NOMO-1 treated with dmso at 0.1 percent for 144 hours (cell line): ENCODE results near the gene RHBDL3.
"Not testable (repeated sequence)": the region's sequence is repeated elsewhere in the genome, so short reads cannot be mapped to it uniquely, and the experiment has no call there.

Experiments used
- DNase-seq: peaks from one replicate; lab custom pipeline; 2025; ENCODE audit not compliant: unreplicated experiment; lab: John Stamatoyannopoulos, UW

The RHBDL3 gene

DNA sequence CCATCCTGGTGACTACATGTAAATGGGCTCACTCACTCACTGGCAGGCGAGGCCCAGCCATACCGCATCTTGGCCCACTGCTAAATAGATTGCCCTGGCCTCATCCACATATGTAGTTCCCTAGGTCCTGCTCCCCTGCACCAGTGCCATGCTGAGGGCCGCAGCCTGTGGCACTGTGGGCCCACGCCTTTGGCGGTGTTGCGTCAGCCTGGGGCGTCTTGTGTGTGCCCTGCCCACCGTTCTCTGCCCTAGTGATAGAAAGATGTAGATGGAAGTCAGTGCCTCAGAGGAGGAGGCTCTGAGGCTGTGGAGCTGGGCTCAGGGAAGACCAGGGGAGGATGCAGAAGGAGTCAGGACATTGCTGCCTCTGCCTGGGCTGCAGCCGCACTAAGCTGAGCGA, 57.4 kb downstream of the RHBDL3 start:
- DNase-seq: no peak

DNA sequence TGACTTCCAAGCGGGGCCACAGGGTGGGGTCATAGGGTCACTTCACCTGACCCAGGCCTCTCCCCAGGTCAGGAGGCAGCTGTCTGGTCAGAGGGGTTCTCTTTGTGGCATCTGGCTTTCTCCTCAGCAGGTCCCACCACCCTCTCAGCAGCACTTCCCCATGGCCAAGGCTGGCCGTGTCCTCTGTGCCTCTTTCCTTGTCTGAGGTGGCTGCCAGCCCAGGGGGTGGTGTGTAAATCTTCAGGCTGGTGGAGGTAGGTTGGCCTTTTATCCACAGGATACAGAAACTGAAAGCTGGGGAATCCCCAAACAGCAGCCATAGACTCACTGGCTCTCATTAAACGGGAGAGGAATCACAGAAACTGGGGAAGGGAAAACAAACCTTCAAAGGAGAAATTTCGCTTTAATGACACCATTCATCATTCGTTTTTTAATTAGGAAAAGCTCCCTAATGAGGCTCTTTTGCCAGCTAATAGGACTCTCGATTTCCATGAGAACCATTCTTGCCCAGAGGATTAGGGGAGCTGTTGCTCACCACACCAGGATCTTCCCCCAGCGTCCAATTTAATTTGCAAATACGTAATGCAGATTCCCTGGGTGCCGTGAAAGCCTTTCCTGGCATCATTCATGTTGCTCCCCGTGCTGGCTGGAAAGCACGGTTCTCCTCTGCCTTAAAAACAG, 58.3 kb downstream of the RHBDL3 start:
- no peak for DNase-seq

DNA sequence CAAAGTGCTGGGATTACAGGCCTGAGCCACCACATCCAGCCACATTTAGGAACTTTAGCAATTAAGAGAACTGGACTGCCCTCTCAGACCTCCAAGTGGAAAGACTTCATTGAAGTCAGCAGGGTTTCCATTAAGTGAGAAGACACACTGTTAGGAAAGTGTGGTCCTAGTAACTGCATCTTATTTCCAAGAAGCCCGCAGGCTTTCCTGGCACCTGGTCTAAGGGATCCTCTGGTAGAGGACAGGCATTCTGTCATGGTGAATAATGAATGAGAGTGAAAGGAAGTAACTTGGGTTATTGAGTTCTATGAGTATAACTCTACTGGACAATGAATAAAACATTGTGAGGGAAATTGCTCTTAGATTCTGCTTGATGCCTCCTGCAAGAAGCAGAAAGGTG, 62.3 kb downstream of the RHBDL3 start:
- DNase-seq: no peak

DNA sequence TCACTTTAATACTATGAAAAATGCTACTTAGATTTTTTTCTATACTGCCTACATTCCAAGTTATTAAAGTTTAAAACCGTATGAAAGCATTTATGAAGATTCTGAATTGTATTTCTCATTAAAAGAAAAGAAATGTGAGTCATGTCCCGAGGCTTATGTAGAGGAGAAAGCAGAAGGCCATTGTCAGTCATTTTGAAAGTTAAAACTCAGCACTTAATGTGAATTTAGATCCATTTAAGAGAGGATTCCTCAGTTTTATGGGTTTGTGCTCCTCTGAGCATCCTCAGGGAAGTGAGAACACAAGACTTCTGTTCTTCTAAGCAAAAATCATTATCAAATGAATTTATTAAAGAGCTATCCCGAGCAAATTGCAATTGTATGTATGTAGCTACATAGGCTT, 64.5 kb downstream of the RHBDL3 start:
- DNase-seq: no peak

DNA sequence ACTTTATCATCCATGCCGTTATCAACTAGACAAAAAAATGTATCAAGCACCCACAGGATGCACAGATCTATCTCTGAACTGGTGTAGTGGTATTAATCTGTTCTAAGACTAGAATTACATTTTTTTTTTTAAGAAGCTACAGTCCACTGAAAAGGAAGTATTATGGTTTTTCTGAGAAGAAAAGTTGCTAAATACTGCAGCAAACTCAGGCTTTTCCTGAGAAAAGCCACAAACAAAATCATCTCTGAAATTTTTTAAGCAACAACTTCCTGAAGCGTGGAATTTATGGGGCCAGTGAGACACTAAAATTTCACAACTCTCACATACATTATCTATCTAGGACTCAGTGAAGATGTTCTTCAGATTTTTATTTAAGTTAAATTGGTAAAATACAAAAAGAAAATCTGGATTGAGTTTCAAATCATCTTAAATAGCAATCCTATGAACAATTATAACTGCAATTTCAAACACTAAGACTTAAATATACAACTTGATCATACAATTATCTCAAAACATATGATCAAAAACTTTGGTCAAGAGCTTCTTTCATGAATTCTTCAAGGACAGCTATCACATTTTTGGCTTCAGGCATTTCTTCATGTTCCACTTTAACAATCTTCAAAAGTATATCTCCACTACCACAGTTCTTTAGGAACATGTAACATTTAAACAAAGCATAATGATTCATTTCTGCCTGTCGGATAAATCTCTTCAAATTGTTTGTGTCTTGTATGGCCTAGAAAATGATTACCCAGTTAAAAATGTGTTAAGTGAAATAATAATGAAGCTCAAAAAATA, 65.8 kb downstream of the RHBDL3 start:
- peak; percentile 40 for DNase-seq

DNA sequence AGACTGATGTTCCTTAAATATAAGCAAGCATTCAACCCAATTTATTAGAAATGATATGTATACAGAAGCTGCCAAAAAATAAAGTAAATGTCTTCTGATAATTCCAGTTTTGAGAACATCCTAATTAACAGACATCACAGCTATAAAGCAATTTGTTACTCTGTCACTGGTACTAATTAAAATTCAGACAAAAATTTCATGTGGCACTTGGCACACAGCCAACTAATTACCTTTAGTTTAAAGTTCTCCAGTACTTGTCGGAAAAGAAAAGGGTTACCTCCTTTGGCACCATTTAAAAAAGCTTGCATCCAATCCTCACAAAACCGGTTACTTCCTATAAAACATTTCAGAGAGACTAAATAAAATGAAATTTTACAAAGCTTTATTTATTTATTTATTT, 67.6 kb downstream of the RHBDL3 start:
- DNase-seq: no peak

DNA sequence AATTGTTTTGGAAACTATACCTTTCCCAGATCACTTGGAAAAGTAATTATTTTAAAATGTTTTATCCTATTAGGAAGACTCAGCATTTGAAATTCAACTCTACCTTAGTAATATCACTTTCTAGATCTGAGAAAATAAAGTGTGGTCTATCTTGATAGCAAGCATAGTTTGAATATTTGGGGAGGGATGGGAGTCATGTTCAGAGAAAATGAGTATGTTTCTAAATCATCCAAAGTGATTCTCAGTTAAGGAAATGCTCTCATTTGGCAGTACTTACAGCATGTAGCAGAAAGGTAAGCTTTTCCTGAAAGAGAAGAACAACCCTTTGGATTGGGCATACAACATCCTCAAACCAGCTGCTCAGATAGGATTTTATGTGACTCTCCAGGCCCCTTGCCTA, 69.4 kb downstream of the RHBDL3 start:
- DNase-seq: no peak

DNA sequence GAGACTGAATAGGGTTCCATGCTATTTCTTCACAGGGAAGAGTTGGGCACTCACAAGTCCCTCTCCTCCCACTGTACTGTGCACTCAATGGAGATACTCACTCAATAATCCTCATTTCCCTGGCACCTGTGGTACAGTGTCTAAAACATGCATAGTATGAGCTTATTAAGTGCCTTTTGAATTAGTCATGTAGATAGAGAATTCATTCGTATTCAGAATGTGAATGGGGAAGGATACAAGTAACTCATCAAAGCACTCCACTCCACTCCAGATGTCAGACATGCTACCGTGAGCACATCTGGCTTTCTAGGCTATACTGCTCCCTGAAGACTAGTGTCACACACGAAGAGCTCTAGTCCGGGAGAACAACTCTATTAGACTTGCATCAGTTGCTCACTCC, 70.1 kb downstream of the RHBDL3 start:
- no peak for DNase-seq

DNA sequence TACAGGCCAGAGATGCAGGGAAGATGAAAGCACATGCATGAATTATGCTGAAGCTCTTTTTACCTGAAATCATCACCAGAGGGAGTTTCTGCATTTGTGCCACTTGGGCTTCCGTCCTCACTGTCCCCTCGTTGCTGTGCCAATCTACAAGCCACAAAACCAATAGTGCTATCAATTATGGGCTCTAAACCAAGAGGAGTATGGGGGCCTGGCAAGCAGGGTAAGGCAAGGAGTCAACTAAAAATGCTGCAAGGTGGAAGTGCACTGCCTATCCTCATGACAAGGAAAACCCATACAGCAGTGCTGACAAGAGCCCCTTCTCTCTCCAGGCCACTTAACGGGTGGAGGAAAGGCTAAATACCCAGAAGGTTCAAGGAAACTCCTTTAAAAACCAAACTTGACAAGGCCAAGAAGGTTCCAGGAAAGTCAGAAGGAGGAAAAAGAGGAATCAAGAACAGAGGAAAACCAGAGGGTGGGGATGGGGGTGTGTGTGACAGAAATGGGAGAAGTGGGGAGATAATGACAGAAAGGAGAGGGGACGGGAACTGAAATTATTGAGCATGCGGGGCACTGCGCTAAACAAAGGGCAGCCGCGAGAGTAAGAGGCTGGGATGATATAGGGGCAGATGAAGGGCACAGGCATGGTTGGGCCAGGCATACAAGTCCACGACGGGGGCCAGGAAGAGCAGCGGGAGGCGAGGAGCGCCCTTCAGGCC, 75.7 kb downstream of the RHBDL3 start:
- DNase-seq: peak; percentile 62

DNA sequence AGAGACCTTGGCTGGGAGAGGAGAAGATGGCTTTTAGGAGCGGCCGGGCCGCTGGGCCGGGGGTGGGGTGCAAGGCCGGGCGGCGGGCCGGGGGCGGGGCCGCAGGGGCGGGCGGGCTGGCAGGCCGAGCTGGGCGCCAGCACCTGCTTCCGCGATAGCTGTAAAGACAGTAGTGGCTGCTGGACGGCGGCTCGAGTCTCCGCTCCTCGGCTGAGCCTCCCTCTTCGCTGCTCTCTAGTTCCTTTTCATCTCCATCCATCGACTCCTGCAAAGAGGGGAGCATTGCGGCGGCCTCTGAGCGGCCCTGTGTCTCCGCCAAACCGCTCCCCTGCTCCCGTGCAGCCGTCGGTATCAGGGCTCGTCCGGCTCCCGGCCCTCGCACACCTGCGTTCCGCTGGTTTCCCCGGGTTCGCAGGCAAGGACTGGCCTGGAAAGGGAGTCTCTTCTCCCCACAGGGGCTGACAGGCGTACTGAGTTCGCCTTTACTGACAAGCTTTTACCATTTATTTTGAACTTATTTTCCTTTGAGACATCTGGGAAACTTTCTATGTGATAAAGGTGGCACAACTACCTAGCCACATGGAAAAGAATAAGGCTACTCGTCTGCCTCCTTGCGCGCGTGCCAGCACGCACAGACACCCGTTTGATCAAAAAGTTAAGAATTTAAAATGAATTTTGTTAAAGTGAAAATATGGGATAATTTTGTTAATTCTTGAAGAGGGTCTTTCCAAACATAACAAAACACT, 76.4 kb downstream of the RHBDL3 start, which contains the start of gene C17orf75:
TSS of gene C17orf75 (minus strand) at position 317 of the 746 bp plus-strand sequence. CDS start at position 283, 34 bp downstream.
- DNase-seq: peak; percentile 62

DNA sequence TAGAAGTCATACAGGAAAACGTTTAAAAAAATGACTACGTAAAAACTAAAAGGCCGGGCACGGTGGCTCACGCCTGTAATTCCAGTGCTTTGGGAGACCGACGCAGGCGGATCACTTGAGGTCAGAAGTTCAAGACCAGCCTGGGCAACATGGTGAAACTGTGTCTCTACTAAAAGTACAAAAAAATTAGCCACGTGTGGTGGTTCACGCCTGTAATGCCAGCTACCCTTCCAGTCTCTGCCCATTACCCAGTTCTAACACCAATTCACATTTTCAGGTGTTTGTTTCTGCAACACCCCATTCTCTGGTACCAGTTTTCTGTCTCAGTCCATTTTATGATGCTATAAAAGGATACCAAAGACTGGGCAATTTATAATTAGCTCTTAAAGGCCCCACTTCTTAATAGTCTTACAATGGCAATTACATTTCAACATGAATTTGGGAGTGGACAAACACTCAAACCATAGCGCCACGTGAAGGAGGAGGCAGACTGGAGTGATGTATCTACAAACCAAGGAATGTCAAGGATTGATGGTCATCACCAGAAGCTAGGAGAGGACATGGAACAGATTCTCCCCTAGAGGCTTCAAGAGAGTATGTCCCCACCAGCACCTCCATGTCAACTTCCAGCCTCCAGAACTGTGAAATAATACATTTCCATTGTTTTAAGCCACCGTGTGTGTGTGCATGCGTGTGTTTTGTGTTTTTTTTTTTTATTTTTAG, 77.1 kb downstream of the RHBDL3 start:
- no peak for DNase-seq

DNA sequence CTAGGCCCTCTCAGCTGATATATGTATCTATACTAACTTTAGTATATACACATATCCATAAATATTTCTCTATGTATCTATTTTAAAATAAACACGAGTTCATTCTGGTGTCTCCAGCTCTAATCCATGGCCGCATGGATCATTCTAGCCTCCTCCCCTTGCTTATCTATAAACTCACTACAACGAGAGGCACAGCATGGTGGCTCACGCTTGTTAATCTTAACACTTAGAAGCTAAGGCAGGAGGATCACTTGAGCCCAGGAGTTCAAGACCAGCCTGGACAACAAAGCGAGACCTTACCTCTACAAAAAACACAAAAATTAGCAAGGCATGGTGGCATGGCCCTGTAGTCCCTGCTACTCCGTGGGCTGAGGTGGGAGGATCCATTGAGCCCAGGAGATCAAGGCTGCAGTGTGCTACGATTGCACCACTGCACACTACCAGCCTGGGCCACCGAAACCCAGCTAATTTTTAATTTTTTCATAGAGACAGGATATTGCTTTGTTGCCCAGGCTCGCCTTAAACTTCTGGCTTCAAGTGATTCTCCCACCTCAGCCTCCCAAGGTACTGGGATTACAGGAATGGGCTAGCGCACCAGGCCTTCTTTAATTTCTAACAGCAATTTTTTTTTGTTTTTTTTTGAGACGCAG, 80.4 kb downstream of the RHBDL3 start:
- DNase-seq: no peak

DNA sequence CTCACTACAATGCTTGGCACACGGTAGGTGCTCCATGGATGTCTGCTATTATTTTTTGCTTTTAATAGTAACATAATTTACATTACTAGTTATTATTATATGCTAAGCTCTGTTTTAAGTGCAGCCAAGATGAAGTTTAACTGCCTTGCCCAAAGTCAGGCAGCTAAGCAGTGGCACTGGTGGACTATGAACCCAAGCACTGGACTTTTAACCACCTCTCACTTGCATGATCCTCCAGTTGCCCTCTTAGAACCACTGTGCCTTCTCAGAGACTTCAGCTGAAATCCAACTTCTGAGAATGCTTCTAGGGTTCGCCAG, 82.8 kb downstream of the RHBDL3 start:
- DNase-seq: no peak

DNA sequence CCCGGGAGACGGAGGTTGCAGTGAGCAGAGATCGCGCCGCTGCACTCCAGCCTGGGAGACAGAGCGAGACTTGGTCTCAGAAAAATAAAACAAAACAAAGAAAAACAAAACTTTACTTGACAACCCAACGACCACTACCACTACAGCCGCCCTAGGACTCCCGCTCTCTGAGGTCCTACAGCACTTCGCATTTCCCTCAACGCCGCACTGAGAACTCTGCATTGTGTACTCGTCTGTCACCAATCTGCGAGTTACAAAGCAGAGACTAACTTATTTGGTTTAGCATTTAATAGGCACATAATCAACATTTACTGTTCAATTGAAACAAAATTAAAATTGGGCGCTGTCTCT, 83.8 kb downstream of the RHBDL3 start:
- no peak for DNase-seq

DNA sequence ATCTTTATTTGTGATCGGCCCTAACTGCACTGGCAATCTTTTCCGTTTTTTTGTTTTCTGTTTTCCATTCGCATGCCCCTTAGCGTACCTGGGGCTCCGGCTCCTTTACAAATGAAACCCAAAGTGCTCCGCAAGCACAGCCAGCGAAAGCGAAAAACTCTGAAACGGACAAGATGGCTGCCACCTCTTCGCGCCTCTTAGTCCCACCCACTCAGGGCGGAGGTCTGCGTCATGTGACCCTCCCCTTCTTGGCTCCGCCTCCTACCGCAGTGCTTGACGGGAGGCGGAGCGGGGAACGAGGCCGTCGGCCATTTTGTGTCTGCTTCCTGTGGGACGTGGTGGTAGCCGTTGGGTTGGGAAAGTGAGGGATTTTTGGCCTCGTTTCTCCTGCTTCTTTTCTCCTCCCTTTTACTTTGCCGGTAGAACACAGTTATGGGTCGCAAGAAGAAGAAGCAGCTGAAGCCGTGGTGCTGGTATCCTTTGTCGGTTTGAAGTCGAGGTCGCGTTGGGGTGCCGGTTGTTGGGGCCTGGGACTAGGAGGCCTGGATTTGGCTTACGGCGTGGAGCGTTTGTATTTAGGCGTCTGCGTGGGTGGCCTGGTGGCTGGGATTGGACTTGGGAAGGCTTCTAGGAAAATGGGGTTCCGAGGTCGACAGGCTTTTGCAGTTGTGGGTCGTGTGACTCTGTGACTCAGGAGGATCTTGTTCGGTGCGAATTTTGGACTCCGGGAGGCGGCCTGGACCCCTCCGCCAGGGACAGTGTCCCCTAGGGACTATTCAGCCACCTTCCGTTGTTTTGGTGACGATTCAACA, 84.4 kb downstream of the RHBDL3 start, which contains the start of gene ZNF207:
TSS of gene ZNF207 (plus strand) at position 304 of the 812 bp plus-strand sequence. CDS start at position 433, 129 bp downstream.
- DNase-seq: peak; percentile 95

DNA sequence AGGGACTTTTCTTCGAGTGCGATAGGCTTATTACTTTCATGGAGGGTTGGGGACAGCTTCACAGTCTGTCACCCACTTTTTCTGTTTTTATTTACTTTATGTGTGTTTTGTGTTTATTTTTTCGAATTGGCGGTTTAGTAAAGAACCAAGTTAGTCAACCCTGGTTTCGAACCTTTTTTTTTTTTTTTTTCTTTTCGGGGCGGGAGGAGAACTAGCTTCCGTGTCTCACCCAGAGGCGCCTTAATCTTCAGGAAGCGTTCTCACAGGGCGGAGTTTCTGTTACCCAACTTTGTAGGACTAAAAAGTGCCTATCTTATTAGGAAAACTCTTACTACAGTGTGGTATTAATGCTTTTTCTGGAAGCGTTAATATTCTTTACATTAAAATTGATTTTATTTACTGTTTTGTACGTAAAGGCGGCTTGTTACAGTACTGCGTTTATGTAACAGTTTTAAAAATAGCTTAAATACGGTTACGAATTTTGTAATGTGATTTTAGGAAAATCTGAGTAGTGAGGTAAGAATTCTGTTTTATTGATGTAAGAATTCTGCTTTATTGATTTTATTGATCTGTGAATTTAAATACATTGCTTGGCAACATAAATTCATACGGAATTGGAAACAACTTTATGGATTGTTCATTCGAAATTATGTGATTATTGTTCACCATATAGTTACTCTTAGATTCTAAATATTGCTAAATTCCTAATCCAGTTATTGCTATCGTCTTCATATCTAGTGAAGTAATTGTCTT, 85.2 kb downstream of the RHBDL3 start:
- DNase-seq: peak; percentile 61

DNA sequence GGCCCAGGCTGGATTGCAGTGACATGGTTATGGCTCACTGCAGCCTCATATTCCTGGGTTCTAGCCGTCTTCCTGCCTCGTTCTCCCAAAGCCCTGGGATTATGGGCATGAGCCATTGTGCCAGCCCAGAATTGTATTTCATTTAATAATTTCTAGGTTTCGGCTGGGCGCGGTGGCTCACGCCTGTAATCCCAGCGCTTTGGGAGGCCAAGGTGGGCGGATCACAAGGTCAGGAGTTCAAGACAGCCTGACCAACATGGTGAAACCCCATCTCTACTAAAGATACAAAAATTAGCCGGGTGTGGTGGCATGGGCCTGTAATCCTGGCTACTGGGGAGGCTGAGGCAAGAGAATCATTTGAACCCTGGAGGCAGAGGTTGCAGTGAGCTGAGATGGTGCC, 87.1 kb downstream of the RHBDL3 start:
- DNase-seq: not testable (repeated sequence)

DNA sequence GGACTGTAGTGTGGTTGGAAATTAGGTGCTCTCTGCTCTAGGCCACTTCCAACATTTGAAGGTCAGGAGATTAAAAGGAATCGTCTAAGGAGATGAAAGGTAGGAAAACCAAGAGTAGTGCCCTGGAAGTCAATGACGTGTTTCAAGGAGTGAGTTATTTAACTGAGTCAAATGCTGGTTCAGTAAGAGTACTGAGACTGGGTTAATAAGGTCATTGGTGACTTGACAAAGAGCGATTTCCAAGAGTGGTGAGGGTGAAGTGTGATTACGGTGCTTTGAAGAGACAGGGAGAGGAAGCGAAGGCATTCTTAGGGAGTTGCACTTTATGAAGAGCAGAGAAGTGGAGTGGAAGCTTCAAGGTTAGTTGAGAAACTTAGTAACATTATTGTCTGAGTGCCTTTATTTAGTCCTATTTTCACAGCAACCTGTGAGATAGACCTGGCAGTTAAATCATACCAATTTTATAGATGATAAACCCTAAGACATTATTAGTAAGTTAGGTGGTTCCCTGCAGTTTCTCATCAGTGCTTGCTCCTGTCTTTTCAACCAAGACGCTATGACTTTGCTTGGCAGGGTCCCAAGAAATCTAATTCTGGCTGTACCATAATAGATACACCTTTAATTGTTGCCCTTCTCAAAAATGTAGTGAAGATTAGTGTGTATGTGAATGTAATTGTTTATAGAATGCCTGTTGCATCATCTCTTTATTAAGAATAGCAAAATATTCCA, 90.2 kb downstream of the RHBDL3 start:
- DNase-seq: no peak
